Neutrophil (primary cell): ENCODE results near the gene ERGIC1.

Experiments used
- H3K27ac ChIP-seq: fragments of 200-600 bp; sonication (generic); 2 replicates; pipeline ENCODE4 v1.5.1; 2016; ENCODE audit warnings: mild to moderate bottlenecking, moderate library complexity
- H3K27me3 ChIP-seq: fragments of 200-600 bp; sonication (generic); 2 replicates; pipeline ENCODE4 v1.6.0; 2016; ENCODE audit warnings: mild to moderate bottlenecking
- H3K36me3 ChIP-seq: fragments of 200-600 bp; sonication (generic); 2 replicates; pipeline ENCODE4 v1.5.1; 2017
- H3K4me1 ChIP-seq, 2 experiments: fragments of 200-600 bp in 1 of 2; sonication (generic) in 1 of 2; 1 replicate in 1 of 2; 2 replicates in 1 of 2; pipeline versions ENCODE4 v1.5.1 to v1.6.1; 2013 to 2016; ENCODE audit warnings: low read depth in 1 of 2, low read length in 1 of 2, mild to moderate bottlenecking in 1 of 2, moderate library complexity in 1 of 2; ENCODE audit not compliant: control insufficient read depth in 1 of 2, insufficient read depth in 1 of 2
- H3K4me3 ChIP-seq, 2 experiments: fragments of 200-600 bp in 1 of 2; sonication (generic) in 1 of 2; 1 replicate in 1 of 2; 2 replicates in 1 of 2; pipeline ENCODE4 v1.5.1; 2013 to 2016; ENCODE audit warnings: low read depth in 1 of 2, low read length in 1 of 2, mild to moderate bottlenecking in 1 of 2, moderate library complexity in 1 of 2
- H3K9me3 ChIP-seq: fragments of 200-600 bp; sonication (generic); 2 replicates; pipeline ENCODE4 v1.5.1; 2016
- TF ChIP-seq, protein P1 (sequence below): fragments of 200-600 bp; sonication (generic); IDR thresholded peaks from 2 replicates; pipeline ENCODE4 v1.5.1; 2016; ENCODE audit warnings: antibody characterized with exemption

Gene ERGIC1

DNA sequence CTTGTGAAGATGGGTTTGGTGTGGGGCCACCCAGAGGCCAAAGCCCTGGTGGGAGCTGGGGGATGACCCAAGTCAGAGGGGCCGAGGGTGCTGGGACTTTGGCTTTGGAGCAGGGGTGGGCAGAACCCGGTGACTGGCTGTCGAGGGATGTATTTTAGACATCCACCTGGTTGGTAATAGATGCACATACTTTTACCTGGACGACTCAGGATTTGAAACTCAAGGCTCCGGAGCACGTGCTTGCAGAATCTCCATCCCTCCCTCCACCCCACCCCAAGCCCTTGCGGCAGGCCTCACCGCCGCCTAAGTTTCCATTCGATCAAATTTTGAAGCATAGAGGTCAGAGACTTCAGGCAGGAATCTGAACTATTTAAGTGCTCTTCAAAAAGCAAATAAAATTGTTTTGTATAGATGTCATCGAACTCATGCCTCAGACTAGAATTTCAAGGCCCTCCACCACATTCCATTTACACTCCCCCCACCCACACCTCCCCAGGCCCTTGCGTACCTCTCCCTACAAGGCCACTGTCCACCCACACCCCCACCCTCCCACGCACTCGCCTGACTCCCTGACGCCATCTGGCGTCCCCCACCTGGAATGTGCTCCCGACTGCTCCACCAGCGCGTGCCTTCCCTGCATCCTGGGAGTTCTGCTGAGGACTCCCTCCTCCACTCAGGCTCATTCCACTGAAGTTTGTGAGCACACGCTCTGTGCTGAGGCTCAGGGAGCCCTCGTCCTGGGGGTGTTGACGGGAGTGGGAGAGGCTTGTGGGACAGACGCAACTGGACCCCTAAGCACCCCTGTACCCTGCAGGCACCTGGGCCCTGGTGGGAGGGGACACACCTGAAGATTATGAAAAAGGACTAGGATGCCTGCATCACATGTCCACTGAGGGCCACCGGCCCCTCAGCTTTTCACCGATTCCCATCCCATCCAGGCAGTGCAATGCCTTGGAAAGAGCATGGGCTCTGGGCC is 68.7 kb downstream of the ERGIC1 start:
- H3K36me3 ChIP-seq: peaks cover 32% of the 10 kb centered on the region
- peaks cover 0 to 9% of the 10 kb centered on the region in 2 experiments for H3K4me1 ChIP-seq
- H3K27ac ChIP-seq: no peak overlapping the region
- H3K9me3 ChIP-seq: no peaks in the 10 kb centered on the region
- TF ChIP-seq, protein P1, sequence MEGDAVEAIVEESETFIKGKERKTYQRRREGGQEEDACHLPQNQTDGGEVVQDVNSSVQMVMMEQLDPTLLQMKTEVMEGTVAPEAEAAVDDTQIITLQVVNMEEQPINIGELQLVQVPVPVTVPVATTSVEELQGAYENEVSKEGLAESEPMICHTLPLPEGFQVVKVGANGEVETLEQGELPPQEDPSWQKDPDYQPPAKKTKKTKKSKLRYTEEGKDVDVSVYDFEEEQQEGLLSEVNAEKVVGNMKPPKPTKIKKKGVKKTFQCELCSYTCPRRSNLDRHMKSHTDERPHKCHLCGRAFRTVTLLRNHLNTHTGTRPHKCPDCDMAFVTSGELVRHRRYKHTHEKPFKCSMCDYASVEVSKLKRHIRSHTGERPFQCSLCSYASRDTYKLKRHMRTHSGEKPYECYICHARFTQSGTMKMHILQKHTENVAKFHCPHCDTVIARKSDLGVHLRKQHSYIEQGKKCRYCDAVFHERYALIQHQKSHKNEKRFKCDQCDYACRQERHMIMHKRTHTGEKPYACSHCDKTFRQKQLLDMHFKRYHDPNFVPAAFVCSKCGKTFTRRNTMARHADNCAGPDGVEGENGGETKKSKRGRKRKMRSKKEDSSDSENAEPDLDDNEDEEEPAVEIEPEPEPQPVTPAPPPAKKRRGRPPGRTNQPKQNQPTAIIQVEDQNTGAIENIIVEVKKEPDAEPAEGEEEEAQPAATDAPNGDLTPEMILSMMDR: no peak
- H3K27me3 ChIP-seq: no peaks in the 10 kb centered on the region
- H3K4me3 ChIP-seq: no peak overlapping the region

DNA sequence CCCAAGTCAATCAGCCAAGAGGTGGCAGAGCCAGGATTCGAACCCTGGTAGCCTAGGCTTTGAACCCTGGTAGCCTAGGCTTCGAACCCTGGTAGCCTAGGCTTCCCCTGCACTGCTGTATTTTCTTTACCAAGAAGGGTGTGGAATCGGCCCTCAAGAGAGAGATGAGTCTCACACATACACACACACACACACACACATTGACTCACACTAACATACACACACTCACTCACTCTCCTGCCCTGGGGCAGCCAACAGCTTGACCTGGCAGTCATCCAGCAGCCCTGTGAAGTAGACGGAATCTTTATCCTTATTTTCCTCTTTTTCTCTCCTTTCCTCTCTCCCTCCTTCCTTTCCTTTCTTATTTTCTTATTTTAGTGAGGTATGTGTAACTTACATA is 69.7 kb downstream of the ERGIC1 start:
- Histone ChIP-seq H3K4me3 (no peak overlapping the region), H3K27ac (no peak overlapping the region)
- TF ChIP-seq, protein P1: no peak

DNA sequence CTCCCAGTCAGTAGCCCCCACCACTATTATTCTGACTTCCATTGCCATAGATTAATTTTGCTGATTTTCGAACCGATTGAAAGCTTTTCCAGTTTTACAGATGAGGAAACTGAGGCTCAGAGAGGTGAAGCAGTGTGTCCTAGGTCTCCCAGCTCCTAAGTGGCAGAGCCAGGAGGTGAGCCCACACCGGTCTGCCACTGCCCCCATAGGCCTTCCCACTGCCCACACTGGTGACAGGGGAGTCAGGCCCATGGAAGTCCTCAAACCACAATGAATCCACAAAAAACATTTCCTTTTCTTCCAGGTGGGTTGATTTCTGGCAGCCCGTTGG is 70.2 kb downstream of the ERGIC1 start:
- Histone ChIP-seq H3K36me3 (peaks cover 20% of the 10 kb centered on the region), H3K4me3 (no peak overlapping the region), H3K4me1 (peaks cover 0 to 9% of the 10 kb centered on the region in 2 experiments), H3K27me3 (no peaks in the 10 kb centered on the region), H3K9me3 (no peaks in the 10 kb centered on the region), H3K27ac (no peak overlapping the region)
- TF ChIP-seq, protein P1: no peak

More for the DNA sequence above, 69.7 kb downstream of the ERGIC1 start:
- Histone ChIP-seq H3K36me3 (peaks cover 22% of the 10 kb centered on the region), H3K9me3 (no peaks in the 10 kb centered on the region), H3K4me1 (peaks cover 0 to 9% of the 10 kb centered on the region in 2 experiments), H3K27me3 (no peaks in the 10 kb centered on the region)

DNA sequence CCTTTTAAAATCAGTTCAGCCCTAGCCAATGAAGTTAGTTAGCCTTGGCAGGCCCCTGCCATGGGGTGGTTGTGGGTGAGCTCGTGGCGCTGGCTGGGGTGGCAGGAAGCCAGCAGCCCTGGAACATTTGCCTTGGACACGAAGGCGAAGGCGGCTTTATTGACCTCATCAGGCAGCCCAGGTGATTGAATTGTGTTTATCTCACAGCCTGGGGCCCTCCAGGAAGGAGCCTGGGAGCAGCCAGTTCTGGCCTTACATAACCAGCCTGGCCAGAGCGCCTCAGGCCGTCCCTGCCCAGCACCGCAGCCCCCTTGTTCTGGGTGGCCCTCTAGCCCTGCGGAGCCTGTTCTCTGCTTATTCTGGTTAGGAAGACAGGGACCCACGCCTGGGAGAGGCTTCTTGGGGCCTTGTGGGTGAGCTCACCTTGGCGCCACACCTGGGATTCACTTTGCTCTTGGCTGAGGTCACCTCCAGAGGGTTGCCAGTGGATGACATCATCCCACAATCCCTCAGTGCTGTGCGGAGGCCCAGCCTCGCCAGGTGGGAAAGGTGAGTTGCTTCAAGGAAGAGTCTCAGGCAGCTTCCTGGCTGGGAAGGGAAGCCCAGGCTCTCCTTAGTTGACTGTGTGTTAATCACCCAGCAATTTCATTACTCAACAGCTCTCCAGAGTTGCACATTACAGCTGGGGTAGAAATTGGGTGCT is 70.7 kb downstream of the ERGIC1 start:
- TF ChIP-seq, protein P1: no peak
- Histone ChIP-seq H3K4me1 (peaks cover 0 to 9% of the 10 kb centered on the region in 2 experiments), H3K36me3 (peaks cover 18% of the 10 kb centered on the region)

DNA sequence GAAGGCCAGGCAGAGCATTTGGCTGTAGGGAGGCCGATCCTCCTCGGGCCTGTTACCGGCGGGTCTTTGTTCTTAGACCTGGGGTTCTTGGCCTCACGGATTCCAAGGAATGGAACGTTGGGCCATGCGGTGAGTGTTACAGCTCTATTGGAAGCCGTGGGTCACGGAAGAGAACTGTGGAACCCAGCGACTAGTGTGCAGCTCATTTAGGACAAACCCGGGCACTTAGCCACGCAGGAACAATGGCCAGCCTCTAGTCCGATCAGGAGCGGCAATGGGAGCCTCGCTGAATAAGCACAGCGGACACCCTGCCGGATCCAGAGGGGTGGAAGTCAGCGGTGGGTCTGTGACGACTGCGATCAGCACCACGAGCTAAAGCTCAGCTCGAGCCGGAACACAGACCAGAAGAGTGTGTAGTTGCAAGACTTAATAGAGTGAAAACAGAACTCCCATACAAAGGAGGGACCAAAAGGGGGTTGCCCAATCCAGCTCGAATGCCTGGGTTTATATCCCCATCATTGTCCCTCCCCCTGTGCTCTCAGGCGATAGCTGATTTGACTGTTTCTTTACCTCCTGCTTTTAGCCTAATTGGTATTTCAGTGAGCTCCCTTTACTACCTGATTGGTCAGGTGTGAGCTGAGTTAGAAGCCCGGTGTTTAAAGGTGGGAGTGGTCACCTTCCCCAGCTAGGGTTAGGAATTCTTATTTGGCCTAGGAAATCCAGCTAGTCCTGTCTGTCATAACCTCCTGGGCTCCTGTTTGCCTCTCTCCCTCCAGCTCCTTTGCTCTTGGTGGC is 71.5 kb downstream of the ERGIC1 start:
- Histone ChIP-seq H3K36me3 (peaks cover 16% of the 10 kb centered on the region), H3K27ac (no peak overlapping the region), H3K9me3 (no peaks in the 10 kb centered on the region), H3K4me1 (peaks cover 0 to 9% of the 10 kb centered on the region in 2 experiments), H3K4me3 (no peak overlapping the region), H3K27me3 (no peaks in the 10 kb centered on the region)
- TF ChIP-seq, protein P1: no peak

More for the DNA sequence above, 70.7 kb downstream of the ERGIC1 start:
- H3K27me3 ChIP-seq: no peaks in the 10 kb centered on the region
- H3K27ac ChIP-seq: no peak overlapping the region
- no peak overlapping the region for H3K4me3 ChIP-seq
- no peaks in the 10 kb centered on the region for H3K9me3 ChIP-seq
